Transverse colon (tissue), 4 donors: ENCODE results near the gene CDC5L. TPM values are rescaled to one million over a fixed set of nuclear protein-coding genes. Genes with fewer than 3 reads are reported as not detected.
A peak's percentile ranks its signal among the peaks of the same experiment; 100 is the strongest.

Source experiments
- DNase-seq: peaks from one replicate; pipeline ENCODE4 v3.0.0-alpha.2; 2019
- H3K27ac ChIP-seq, 4 donors: fragments of 200-600 bp; sonication (generic); 2 replicates each; pipeline ENCODE4 v1.5.1; 2016 to 2018; ENCODE audit warnings: inconsistent platforms in 4 of 4
- H3K27me3 ChIP-seq: fragments of 200-600 bp; sonication (generic); 2 replicates; pipeline ENCODE4 v1.5.1; 2017; ENCODE audit warnings: inconsistent platforms
- H3K36me3 ChIP-seq, 4 donors: fragments of 200-600 bp; sonication (generic); 2 replicates each; pipeline ENCODE4 v1.5.1; 2017 to 2019; ENCODE audit warnings: inconsistent platforms in 4 of 4
- H3K4me1 ChIP-seq, 4 donors: fragments of 200-600 bp; sonication (generic); 2 replicates each; pipeline ENCODE4 v1.5.1; 2017 to 2020; ENCODE audit warnings: inconsistent platforms in 4 of 4
- H3K4me3 ChIP-seq, 4 donors: fragments of 200-600 bp; sonication (generic); 1 replicate in 1 of 4; 2 replicates in 3 of 4; pipeline versions ENCODE4 v1.5.1 to v1.6.1; 2017 to 2019; ENCODE audit warnings: inconsistent platforms in 4 of 4
- H3K9me3 ChIP-seq, 2 donors: fragments of 200-600 bp; sonication (generic); 2 replicates each; pipeline ENCODE4 v1.5.1; 2017 to 2019; ENCODE audit warnings: inconsistent platforms in 2 of 2
- EP300 ChIP-seq: sonication (generic); formaldehyde crosslinking; IDR thresholded peaks from one replicate; pipeline ENCODE4 v1.6.1; 2017; ENCODE audit warnings: antibody characterized with exemption, low read depth
- POLR2A ChIP-seq: fragments of 450-650 bp; IDR thresholded peaks from one replicate; pipeline ENCODE4 v1.6.1; 2016; ENCODE audit warnings: antibody characterized with exemption, mild to moderate bottlenecking, moderate library complexity
- POLR2AphosphoS5 ChIP-seq, 3 donors: sonication (generic); formaldehyde crosslinking; IDR thresholded peaks; one replicate each; pipeline ENCODE4 v1.6.1; 2016; ENCODE audit warnings: antibody characterized with exemption in 3 of 3
- WGBS, 2 donors: methylation state at CpG; one replicate each; pipeline ENCODE4 v1.1.5; 2018; ENCODE audit warnings: low coverage in 1 of 2; 5-methylcytosine and 5-hydroxymethylcytosine counted together
- in situ Hi-C, 4 donors: fragments of 200-750 bp; cut with MboI; loops; one replicate each; pipeline versions ENCODE4 v1.15.0 to v1.15.1; 2017; ENCODE audit warnings: low sequenced_read_pairs in 3 of 4, low pct_ligation_motif_present in 1 of 4, low pct_unique_long_range_greater_than_20kb in 1 of 4
- intact Hi-C: fragments of 100-400 bp; cut with DNase I; formaldehyde crosslinking; loops from one replicate; pipeline ENCODE4 v1.15.1; 2023; ENCODE audit warnings: low total_unique reads
- total RNA-seq, 4 donors: library from RNA; depleted of rRNA; stranded (reverse); fragments of >200 nt; gene quantifications; one replicate each; pipeline ENCODE4 v1.1.0, GENCODE V29; 2016
- TF ChIP-seq, protein P1 (sequence below), 5 experiments: fragments of 200-600 bp in 3 of 5; fragments of 450-650 bp in 2 of 5; sonication (generic) in 3 of 5; IDR thresholded peaks; 1 replicate in 2 of 5; 2 replicates in 3 of 5; pipeline ENCODE4 v1.5.1; 2016 to 2017; ENCODE audit warnings: antibody characterized with exemption in 5 of 5, inconsistent platforms in 3 of 5, mild to moderate bottlenecking in 2 of 5, moderate library complexity in 1 of 5

The CDC5L gene
- total RNA-seq, 4 donors from 2014 or later, result 8.2 to 49.6 (median 15.2) TPM

DNA sequence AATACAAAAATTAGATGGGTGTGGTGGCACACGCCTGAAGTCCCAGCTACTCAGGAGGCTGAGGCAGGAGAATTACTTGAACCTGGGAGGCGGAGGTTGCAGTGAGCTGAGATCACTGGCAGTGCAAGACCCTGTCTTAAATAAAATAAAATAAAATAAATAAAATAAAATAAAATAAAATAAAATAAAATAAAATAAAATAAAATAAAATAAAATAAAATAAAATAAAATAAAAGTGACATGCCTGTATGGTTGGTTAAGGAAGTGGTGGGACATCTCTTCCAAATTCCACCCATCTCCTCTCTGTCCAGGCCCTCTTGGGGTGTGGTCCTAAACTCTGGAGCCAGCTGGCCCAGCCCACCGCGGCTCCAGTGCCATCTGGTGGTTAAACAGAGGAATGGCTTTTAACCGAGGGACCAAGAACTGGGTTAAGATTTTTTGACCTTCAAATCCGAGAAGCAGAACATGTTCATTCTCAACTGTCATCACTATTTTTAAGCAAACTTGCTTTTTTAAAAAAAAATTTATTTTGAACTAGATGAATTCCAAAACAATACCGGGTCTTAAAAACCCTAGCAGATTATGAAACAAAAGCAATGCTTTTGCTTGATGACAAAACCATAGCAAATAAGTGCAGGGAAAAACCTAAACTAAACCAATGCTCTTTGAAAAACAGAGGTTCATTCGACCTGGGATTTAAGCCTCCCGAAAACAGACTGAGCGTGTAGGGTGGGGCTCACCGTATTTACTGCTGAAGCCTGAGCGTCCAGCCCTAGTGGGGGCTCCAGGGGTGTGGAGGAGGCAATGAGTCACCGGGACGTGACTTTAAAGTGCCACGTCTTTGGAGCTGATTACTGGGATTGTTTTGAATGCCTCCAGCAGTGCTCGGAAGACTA is 68.8 kb downstream of the CDC5L start:
- H3K4me3 ChIP-seq, result peak overlapping the region in 1 of 4 donors; percentile 31
- in situ Hi-C loops, result no loop called here
- peaks cover 4 to 12% (median 7%) of the 10 kb centered on the region in 4 donors for H3K4me1 ChIP-seq
- H3K27ac ChIP-seq, result peak overlapping the region in 1 of 4 donors; percentile 17
- no peak for TF ChIP-seq POLR2A
- TF ChIP-seq, protein P1, sequence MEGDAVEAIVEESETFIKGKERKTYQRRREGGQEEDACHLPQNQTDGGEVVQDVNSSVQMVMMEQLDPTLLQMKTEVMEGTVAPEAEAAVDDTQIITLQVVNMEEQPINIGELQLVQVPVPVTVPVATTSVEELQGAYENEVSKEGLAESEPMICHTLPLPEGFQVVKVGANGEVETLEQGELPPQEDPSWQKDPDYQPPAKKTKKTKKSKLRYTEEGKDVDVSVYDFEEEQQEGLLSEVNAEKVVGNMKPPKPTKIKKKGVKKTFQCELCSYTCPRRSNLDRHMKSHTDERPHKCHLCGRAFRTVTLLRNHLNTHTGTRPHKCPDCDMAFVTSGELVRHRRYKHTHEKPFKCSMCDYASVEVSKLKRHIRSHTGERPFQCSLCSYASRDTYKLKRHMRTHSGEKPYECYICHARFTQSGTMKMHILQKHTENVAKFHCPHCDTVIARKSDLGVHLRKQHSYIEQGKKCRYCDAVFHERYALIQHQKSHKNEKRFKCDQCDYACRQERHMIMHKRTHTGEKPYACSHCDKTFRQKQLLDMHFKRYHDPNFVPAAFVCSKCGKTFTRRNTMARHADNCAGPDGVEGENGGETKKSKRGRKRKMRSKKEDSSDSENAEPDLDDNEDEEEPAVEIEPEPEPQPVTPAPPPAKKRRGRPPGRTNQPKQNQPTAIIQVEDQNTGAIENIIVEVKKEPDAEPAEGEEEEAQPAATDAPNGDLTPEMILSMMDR (IDR thresholded peaks at IDR 0.05), result peak; percentile 79 to 88 (median 87)
- peaks cover 0 to 2% (median 0%) of the 10 kb centered on the region in 4 donors for H3K36me3 ChIP-seq
- no peaks in the 10 kb centered on the region for H3K9me3 ChIP-seq
- DNase-seq, result peak; percentile 34
- intact Hi-C loops, result no loop called here
- H3K27me3 ChIP-seq, result no peaks in the 10 kb centered on the region
- WGBS, 2 donors, result 12 to 21% methylated on average over 10 to 16 of the region's 16 CpGs

DNA sequence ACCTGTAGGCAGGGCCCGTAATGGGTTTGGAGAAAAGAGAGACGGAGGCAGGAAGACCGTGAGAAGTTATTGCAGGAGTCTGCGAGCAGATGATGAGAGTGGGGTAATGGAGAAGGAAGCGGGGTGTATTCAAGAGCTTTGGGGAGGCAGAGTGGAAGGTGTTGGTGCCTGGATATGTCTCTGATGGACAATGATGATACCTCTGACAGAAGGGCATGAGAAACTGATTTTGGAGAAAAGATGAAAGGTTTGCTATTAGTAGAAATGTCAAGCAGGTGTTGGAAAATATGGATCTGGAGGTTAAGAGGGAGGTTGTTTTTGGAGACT is 69.4 kb downstream of the CDC5L start:
- 42 to 51% methylated on average over 5 of the region's 5 CpGs for WGBS, 2 donors
- DNase-seq, result no peak
- H3K27ac ChIP-seq, result peak overlapping the region in 1 of 4 donors; percentile 17
- intact Hi-C loops, result no loop called here
- H3K36me3 ChIP-seq, result no peaks in the 10 kb centered on the region
- in situ Hi-C loops, result no loop called here
- peak overlapping the region in 1 of 4 donors; percentile 31 for H3K4me3 ChIP-seq
- TF ChIP-seq POLR2A, result no peak
- TF ChIP-seq POLR2AphosphoS5 (IDR thresholded peaks at IDR 0.05), result no peak
- TF ChIP-seq EP300, result no peak
- TF ChIP-seq, protein P1 (IDR thresholded peaks at IDR 0.05), result no peak
- H3K27me3 ChIP-seq, result no peaks in the 10 kb centered on the region
- peaks cover 4 to 12% (median 7%) of the 10 kb centered on the region in 4 donors for H3K4me1 ChIP-seq
- no peaks in the 10 kb centered on the region for H3K9me3 ChIP-seq

DNA sequence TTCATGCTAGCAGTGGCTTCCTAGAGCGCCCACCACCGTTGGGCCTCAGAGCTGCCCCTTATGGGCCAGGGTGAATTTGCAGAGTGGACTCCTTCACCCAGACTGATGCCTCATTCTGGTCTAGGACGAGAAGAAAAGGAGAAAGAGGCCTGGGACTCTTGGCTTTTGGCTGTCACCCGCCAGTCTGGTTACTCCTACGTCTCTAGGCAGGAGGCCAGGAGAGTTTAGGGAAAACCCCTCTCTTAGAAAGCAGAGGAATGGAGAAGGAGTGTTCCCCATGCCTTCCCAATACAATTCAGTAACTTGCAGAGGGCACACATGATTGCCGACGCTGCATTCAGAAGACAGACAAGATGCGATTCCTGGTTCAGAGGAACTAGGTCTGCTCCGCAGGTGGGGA is 70.1 kb downstream of the CDC5L start:
- no peak overlapping the region for H3K27ac ChIP-seq
- no peak for DNase-seq
- no peaks in the 10 kb centered on the region for H3K9me3 ChIP-seq
- no peak overlapping the region for H3K4me3 ChIP-seq
- 76 to 80% methylated on average over 1 to 9 of the region's 9 CpGs for WGBS, 2 donors
- H3K4me1 ChIP-seq, result peaks cover 4 to 12% (median 7%) of the 10 kb centered on the region in 4 donors
- H3K36me3 ChIP-seq, result no peaks in the 10 kb centered on the region
- intact Hi-C loops, result no loop called here
- in situ Hi-C loops, result no loop called here
- TF ChIP-seq EP300, result no peak
- no peaks in the 10 kb centered on the region for H3K27me3 ChIP-seq

DNA sequence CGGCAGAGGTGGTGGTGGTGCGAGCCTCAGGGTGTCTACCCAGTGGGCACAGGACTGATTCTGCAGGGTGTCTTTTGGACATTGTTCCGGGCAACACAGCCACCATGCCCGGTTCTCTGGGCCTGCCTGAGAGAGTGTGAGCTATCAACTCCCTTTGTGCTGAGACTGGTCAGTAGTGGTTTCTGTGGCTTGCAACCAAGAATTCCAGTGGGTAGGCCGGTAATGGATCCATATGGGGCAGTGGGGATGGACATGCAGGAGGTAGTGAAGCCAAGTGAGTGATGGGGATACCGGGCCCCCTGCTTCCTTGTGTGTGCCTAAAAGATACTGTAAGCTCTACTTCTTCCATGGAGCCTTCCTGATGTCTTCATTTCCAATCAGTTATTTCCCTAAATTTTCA is 71.0 kb downstream of the CDC5L start:
- H3K4me3 ChIP-seq, result no peak overlapping the region
- in situ Hi-C loops (no loop called here), intact Hi-C loops (no loop called here)
- no peak for DNase-seq
- no peaks in the 10 kb centered on the region for H3K27me3 ChIP-seq
- no peaks in the 10 kb centered on the region for H3K36me3 ChIP-seq
- no peak overlapping the region for H3K27ac ChIP-seq
- TF ChIP-seq, protein P1 (IDR thresholded peaks at IDR 0.05), result no peak
- no peak for TF ChIP-seq POLR2A
- no peak for TF ChIP-seq POLR2AphosphoS5 (IDR thresholded peaks at IDR 0.05)
- no peak for TF ChIP-seq EP300
- H3K9me3 ChIP-seq, result no peaks in the 10 kb centered on the region
- peaks cover 4 to 12% (median 7%) of the 10 kb centered on the region in 4 donors for H3K4me1 ChIP-seq
- WGBS, 2 donors, result 93% methylated on average over 6 of the region's 6 CpGs; no CpG with 5 or more reads in 1 of the 2 donors
